ENCODE data around the gene COL10A1. TPM values are rescaled to one million over a fixed set of nuclear protein-coding genes. Genes with fewer than 3 reads are reported as not detected.

COL10A1 gene
- total RNA-seq, 1 experiment from 2014 or later: not detected

- TF ChIP-seq, protein P1, sequence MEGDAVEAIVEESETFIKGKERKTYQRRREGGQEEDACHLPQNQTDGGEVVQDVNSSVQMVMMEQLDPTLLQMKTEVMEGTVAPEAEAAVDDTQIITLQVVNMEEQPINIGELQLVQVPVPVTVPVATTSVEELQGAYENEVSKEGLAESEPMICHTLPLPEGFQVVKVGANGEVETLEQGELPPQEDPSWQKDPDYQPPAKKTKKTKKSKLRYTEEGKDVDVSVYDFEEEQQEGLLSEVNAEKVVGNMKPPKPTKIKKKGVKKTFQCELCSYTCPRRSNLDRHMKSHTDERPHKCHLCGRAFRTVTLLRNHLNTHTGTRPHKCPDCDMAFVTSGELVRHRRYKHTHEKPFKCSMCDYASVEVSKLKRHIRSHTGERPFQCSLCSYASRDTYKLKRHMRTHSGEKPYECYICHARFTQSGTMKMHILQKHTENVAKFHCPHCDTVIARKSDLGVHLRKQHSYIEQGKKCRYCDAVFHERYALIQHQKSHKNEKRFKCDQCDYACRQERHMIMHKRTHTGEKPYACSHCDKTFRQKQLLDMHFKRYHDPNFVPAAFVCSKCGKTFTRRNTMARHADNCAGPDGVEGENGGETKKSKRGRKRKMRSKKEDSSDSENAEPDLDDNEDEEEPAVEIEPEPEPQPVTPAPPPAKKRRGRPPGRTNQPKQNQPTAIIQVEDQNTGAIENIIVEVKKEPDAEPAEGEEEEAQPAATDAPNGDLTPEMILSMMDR (IDR thresholded peaks at IDR 0.05; ENCODE audit: unreplicated experiment): no peak
Observed at GRCh38 chr6:116169880-116170279, 43.9 kb upstream of the COL10A1 start.

GRCh38 chr6:116168148-116168547 lies 42.2 kb upstream of the COL10A1 start:
- H3K4me3 Mint-ChIP-seq (ENCODE audit: low read depth, unreplicated experiment): no peak overlapping the region
- peaks cover 3% of the 10 kb centered on the region for H3K9me3 Mint-ChIP-seq (ENCODE audit: low read depth, unreplicated experiment)
- no peaks in the 10 kb centered on the region for H3K36me3 Mint-ChIP-seq (ENCODE audit: insufficient read depth, unreplicated experiment)
- H3K27me3 Mint-ChIP-seq (ENCODE audit: unreplicated experiment): no peaks in the 10 kb centered on the region
- no peak for DNase-seq
- no peak overlapping the region for H3K27ac Mint-ChIP-seq (ENCODE audit: unreplicated experiment)
- TF ChIP-seq, protein P1 (IDR thresholded peaks at IDR 0.05; ENCODE audit: unreplicated experiment): no peak
- CTCF ChIA-PET: no interaction called here
- H3K4me1 Mint-ChIP-seq (ENCODE audit: low read depth, unreplicated experiment): no peaks in the 10 kb centered on the region
- no TSS peak for BruUV-seq (replicated peaks)
- intact Hi-C loops (cut with micrococcal nuclease; ENCODE audit: unreplicated experiment): no loop called here

More at GRCh38 chr6:116169880-116170279, 43.9 kb upstream of the COL10A1 start:
- Mint-ChIP-seq H3K4me3 (ENCODE audit: low read depth, unreplicated experiment) (no peak overlapping the region), H3K9me3 (ENCODE audit: low read depth, unreplicated experiment) (no peaks in the 10 kb centered on the region), H3K27me3 (ENCODE audit: unreplicated experiment) (no peaks in the 10 kb centered on the region), H3K36me3 (ENCODE audit: insufficient read depth, unreplicated experiment) (no peaks in the 10 kb centered on the region), H3K27ac (ENCODE audit: unreplicated experiment) (peak overlapping the region; percentile 8), H3K4me1 (ENCODE audit: low read depth, unreplicated experiment) (no peaks in the 10 kb centered on the region)
- intact Hi-C loops (cut with micrococcal nuclease; ENCODE audit: unreplicated experiment): no loop called here
- DNase-seq: no peak
- CTCF ChIA-PET: no interaction called here
- no TSS peak for BruUV-seq (replicated peaks)

- Mint-ChIP-seq H3K36me3 (ENCODE audit: insufficient read depth, unreplicated experiment) (no peaks in the 10 kb centered on the region), H3K27ac (ENCODE audit: unreplicated experiment) (no peak overlapping the region), H3K27me3 (ENCODE audit: unreplicated experiment) (no peaks in the 10 kb centered on the region), H3K4me3 (ENCODE audit: low read depth, unreplicated experiment) (no peak overlapping the region), H3K4me1 (ENCODE audit: low read depth, unreplicated experiment) (no peaks in the 10 kb centered on the region), H3K9me3 (ENCODE audit: low read depth, unreplicated experiment) (peaks cover 3% of the 10 kb centered on the region)
- CTCF ChIA-PET: no interaction called here
- intact Hi-C loops (cut with micrococcal nuclease; ENCODE audit: unreplicated experiment): no loop called here
- TF ChIP-seq, protein P1 (IDR thresholded peaks at IDR 0.05; ENCODE audit: unreplicated experiment): no peak
- no TSS peak for BruUV-seq (replicated peaks)
- DNase-seq: no peak
Observed at GRCh38 chr6:116166369-116166768, 40.4 kb upstream of the COL10A1 start.

DNA sequence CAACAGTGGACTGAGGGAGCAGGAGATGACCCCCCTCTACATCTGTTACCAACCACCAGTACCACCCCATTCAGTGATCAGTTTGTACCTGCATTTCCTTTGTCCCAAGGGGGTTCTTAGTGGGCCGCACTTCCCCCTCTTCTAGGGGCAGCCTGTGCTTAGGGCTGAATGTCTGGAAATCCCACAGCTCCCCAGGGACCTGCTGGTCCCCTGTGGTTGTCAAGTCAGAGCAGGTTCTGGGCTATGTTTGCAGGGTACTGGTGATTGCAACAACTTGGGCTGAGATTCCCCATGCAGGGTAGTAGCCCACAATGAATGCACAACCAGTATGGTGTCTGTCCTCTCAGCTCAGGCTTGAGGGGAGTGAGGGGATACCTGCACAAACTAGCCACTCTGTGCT lies 39.7 kb upstream of the COL10A1 start:
- TF ChIP-seq, protein P1 (IDR thresholded peaks at IDR 0.05; ENCODE audit: unreplicated experiment): no peak
- CTCF ChIA-PET: no interaction called here
- Mint-ChIP-seq H3K4me3 (ENCODE audit: low read depth, unreplicated experiment) (no peak overlapping the region), H3K4me1 (ENCODE audit: low read depth, unreplicated experiment) (no peaks in the 10 kb centered on the region), H3K27ac (ENCODE audit: unreplicated experiment) (no peak overlapping the region), H3K27me3 (ENCODE audit: unreplicated experiment) (no peaks in the 10 kb centered on the region), H3K36me3 (ENCODE audit: insufficient read depth, unreplicated experiment) (no peaks in the 10 kb centered on the region), H3K9me3 (ENCODE audit: low read depth, unreplicated experiment) (peaks cover 3% of the 10 kb centered on the region)
- intact Hi-C loops (cut with micrococcal nuclease; ENCODE audit: unreplicated experiment): no loop called here
- DNase-seq: no peak
- no TSS peak for BruUV-seq (replicated peaks)
